ENCODE measurements around the gene ANKRD22. TPM values are rescaled to one million over a fixed set of nuclear protein-coding genes. Genes with fewer than 3 reads are reported as not detected.

ANKRD22 gene
- total RNA-seq, 1 donor from 2014 or later = not detected

GRCh38 chr10:88787463-88787862, 64.2 kb downstream of the ANKRD22 start:
- no peak for TF ChIP-seq CTCF (conservative IDR thresholded peaks at IDR 0.05)
- Mint-ChIP-seq H3K36me3 (ENCODE audit: low read depth) (no peaks in the 10 kb centered on the region), H3K27ac (ENCODE audit: unreplicated experiment) (no peak overlapping the region), H3K9me3 (no peaks in the 10 kb centered on the region), H3K4me3 (no peak overlapping the region), H3K4me1 (no peaks in the 10 kb centered on the region), H3K27me3 (ENCODE audit: low read depth) (no peaks in the 10 kb centered on the region)
- no peak for DNase-seq (ENCODE audit: low read depth, low spot score)

GRCh38 chr10:88786032-88786770, 65.4 kb downstream of the ANKRD22 start:
- no peaks in the 10 kb centered on the region for H3K36me3 Mint-ChIP-seq (ENCODE audit: low read depth)
- DNase-seq (ENCODE audit: low read depth, low spot score) = no peak
- H3K9me3 Mint-ChIP-seq = peaks cover under 1% of the 10 kb centered on the region
- no peak overlapping the region for H3K4me3 Mint-ChIP-seq
- no peak for TF ChIP-seq CTCF (conservative IDR thresholded peaks at IDR 0.05)
- H3K27me3 Mint-ChIP-seq (ENCODE audit: low read depth) = no peaks in the 10 kb centered on the region
- no peak overlapping the region for H3K27ac Mint-ChIP-seq (ENCODE audit: unreplicated experiment)
- H3K4me1 Mint-ChIP-seq = no peaks in the 10 kb centered on the region

GRCh38 chr10:88783724-88784123, 67.9 kb downstream of the ANKRD22 start:
- H3K36me3 Mint-ChIP-seq (ENCODE audit: low read depth) = no peaks in the 10 kb centered on the region

GRCh38 chr10:88782222-88782621, 69.4 kb downstream of the ANKRD22 start:
- H3K27ac Mint-ChIP-seq (ENCODE audit: unreplicated experiment) = no peak overlapping the region
- no peak for TF ChIP-seq CTCF (conservative IDR thresholded peaks at IDR 0.05)
- no peaks in the 10 kb centered on the region for H3K36me3 Mint-ChIP-seq (ENCODE audit: low read depth)
- H3K27me3 Mint-ChIP-seq (ENCODE audit: low read depth) = peaks cover 2% of the 10 kb centered on the region
- no peak overlapping the region for H3K4me3 Mint-ChIP-seq
- H3K9me3 Mint-ChIP-seq = peaks cover 5% of the 10 kb centered on the region
- H3K4me1 Mint-ChIP-seq = no peaks in the 10 kb centered on the region
- DNase-seq (ENCODE audit: low read depth, low spot score) = no peak

More at GRCh38 chr10:88783724-88784123, 67.9 kb downstream of the ANKRD22 start:
- Mint-ChIP-seq H3K27ac (ENCODE audit: unreplicated experiment) (no peak overlapping the region), H3K9me3 (peaks cover 5% of the 10 kb centered on the region), H3K27me3 (ENCODE audit: low read depth) (no peaks in the 10 kb centered on the region), H3K4me1 (no peaks in the 10 kb centered on the region), H3K4me3 (no peak overlapping the region)
- DNase-seq (ENCODE audit: low read depth, low spot score) = no peak
- TF ChIP-seq CTCF (conservative IDR thresholded peaks at IDR 0.05) = no peak

- Mint-ChIP-seq H3K27ac (ENCODE audit: unreplicated experiment) (no peak overlapping the region), H3K4me3 (no peak overlapping the region), H3K9me3 (peaks cover 5% of the 10 kb centered on the region), H3K4me1 (no peaks in the 10 kb centered on the region), H3K27me3 (ENCODE audit: low read depth) (peaks cover 2% of the 10 kb centered on the region), H3K36me3 (ENCODE audit: low read depth) (no peaks in the 10 kb centered on the region)
- no peak for DNase-seq (ENCODE audit: low read depth, low spot score)
- TF ChIP-seq CTCF (conservative IDR thresholded peaks at IDR 0.05) = no peak
These were observed 70.4 kb downstream of the ANKRD22 start for GRCh38 chr10:88781206-88781605.

Other genes with a start within 250 kb of the ANKRD22 start
- gene LIPF, start 187.4 kb downstream of the ANKRD22 start, total RNA-seq = not detected in 2 replicates
- gene LIPK, start 145.6 kb downstream of the ANKRD22 start, total RNA-seq = not detected in 2 replicates
- gene LIPN, start 91.8 kb downstream of the ANKRD22 start, total RNA-seq = not detected in 2 replicates
- not detected in 2 replicates for gene LIPM, start 49.1 kb downstream of the ANKRD22 start, total RNA-seq
- gene STAMBPL1, start 28.4 kb upstream of the ANKRD22 start, total RNA-seq = 3.4 and 4.1 TPM in 2 replicates
- 7.0 and 7.6 TPM in 2 replicates for gene ACTA2, start 100.9 kb upstream of the ANKRD22 start, total RNA-seq
- 2.2 and 2.3 TPM in 2 replicates for gene FAS, start 139.0 kb upstream of the ANKRD22 start, total RNA-seq